IMR-90 (cell line): ENCODE results near the gene PPP1R12B. TPM values are rescaled to one million over a fixed set of nuclear protein-coding genes. Genes with fewer than 3 reads are reported as not detected.
"Not testable (repeated sequence)": the region's sequence is repeated elsewhere in the genome, so short reads cannot be mapped to it uniquely, and the experiment has no call there.

Experiments
- ATAC-seq: fragments of 200-7000 bp; cut with Tn5 transposase; 2 replicates; pipeline ENCODE4 v1.9.1; 2020; ENCODE audit warnings: low read depth, mild to moderate bottlenecking, moderate library complexity
- BruUV-seq: library from RNA; stranded (reverse); fragments of 400-500 nt; replicated peaks from 2 replicates; lab custom pipeline; 2021; lab: Mats Ljungman, UMichigan
- CTCF ChIA-PET: fragments of 300-600 bp; formaldehyde crosslinking; extraction: SDS; loops from one replicate; lab custom pipeline; 2021; ENCODE audit warnings: antibody characterized with exemption; lab: Yijun Ruan, JAX
- POLR2A ChIA-PET: fragments of 300-600 bp; sonication (Branson Sonifier 250); formaldehyde crosslinking; loops from one replicate; lab custom pipeline; 2022; ENCODE audit warnings: antibody characterized with exemption; ENCODE audit not compliant: unreplicated experiment; lab: Charles Lee
- DNase-seq: peaks from one replicate; pipeline ENCODE4 v3.0.0; 2013
- H2AFZ ChIP-seq: replicated peaks from 2 replicates; pipeline ENCODE3; 2013; ENCODE audit warnings: low read length, mild to moderate bottlenecking; ENCODE audit not compliant: poor library complexity
- H2AK5ac ChIP-seq: 2 replicates; pipeline ENCODE4 v1.6.1; 2013; ENCODE audit warnings: low read depth, low read length, inconsistent platforms
- H2AK9ac ChIP-seq: replicated peaks from 2 replicates; pipeline ENCODE3; 2013; ENCODE audit warnings: mild to moderate bottlenecking, low read depth, low read length, moderate library complexity; ENCODE audit not compliant: poor library complexity
- H2BK120ac ChIP-seq: 2 replicates; pipeline ENCODE4 v1.6.1; 2013; ENCODE audit warnings: low read depth, low read length, inconsistent platforms
- H2BK15ac ChIP-seq: 3 replicates; pipeline ENCODE4 v1.6.1; 2013; ENCODE audit warnings: low read depth, low read length, inconsistent platforms
- H2BK20ac ChIP-seq: 2 replicates; pipeline ENCODE4 v1.6.1; 2013; ENCODE audit warnings: low read depth, mild to moderate bottlenecking, inconsistent platforms, low read length, moderate library complexity
- H2BK5ac ChIP-seq: 2 replicates; pipeline ENCODE4 v1.6.1; 2013; ENCODE audit warnings: mild to moderate bottlenecking, low read depth, low read length, inconsistent platforms; ENCODE audit not compliant: poor library complexity, severe bottlenecking
- H3K14ac ChIP-seq: replicated peaks from 2 replicates; pipeline ENCODE4 v1.6.1; 2013; ENCODE audit warnings: low read depth, low read length, inconsistent platforms
- H3K18ac ChIP-seq: 2 replicates; pipeline ENCODE4 v1.6.1; 2013; ENCODE audit warnings: low read depth, low read length, control low read depth
- H3K23ac ChIP-seq: 2 replicates; pipeline ENCODE4 v1.6.1; 2013; ENCODE audit warnings: low read depth, low read length, inconsistent platforms
- H3K27ac ChIP-seq: 2 replicates; pipeline ENCODE4 v1.5.1; 2013; ENCODE audit warnings: mild to moderate bottlenecking, control low read depth, low read length; ENCODE audit not compliant: insufficient read depth
- H3K27me3 ChIP-seq: 2 replicates; pipeline ENCODE4 v1.6.1; 2013; ENCODE audit warnings: low read length; ENCODE audit not compliant: control insufficient read depth, insufficient read depth
- H3K36me3 ChIP-seq: 2 replicates; pipeline ENCODE4 v1.6.1; 2013; ENCODE audit warnings: low read length, mixed read lengths; ENCODE audit not compliant: control insufficient read depth, insufficient read depth
- H3K4ac ChIP-seq: 2 replicates; pipeline ENCODE4 v1.6.1; 2013; ENCODE audit warnings: low read depth, low read length, inconsistent platforms
- H3K4me1 ChIP-seq: 2 replicates; pipeline ENCODE4 v1.6.1; 2013; ENCODE audit warnings: low read length, mixed read lengths; ENCODE audit not compliant: control insufficient read depth, insufficient read depth
- H3K4me2 ChIP-seq: 2 replicates; pipeline ENCODE4 v1.6.1; 2013; ENCODE audit warnings: low read depth, mild to moderate bottlenecking, control low read depth, low read length, moderate library complexity
- H3K4me3 ChIP-seq: 2 replicates; pipeline ENCODE4 v1.5.1; 2013; ENCODE audit warnings: low read depth, mild to moderate bottlenecking, control low read depth, low read length, moderate library complexity; ENCODE audit not compliant: insufficient read depth
- H3K56ac ChIP-seq: 2 replicates; pipeline ENCODE4 v1.6.1; 2013; ENCODE audit warnings: low read length, inconsistent platforms; ENCODE audit not compliant: insufficient read depth; ENCODE audit errors: extremely low read depth
- H3K79me1 ChIP-seq, 2 experiments: 2 replicates each; pipeline ENCODE4 v1.6.1; 2013; ENCODE audit warnings: low read length in 2 of 2, inconsistent platforms in 1 of 2, low read depth in 1 of 2
- H3K9ac ChIP-seq: 2 replicates; pipeline ENCODE4 v1.6.1; 2013; ENCODE audit warnings: low read depth, low read length, control low read depth
- H3K9me1 ChIP-seq: 2 replicates; pipeline ENCODE4 v1.6.1; 2013; ENCODE audit warnings: low read length, inconsistent platforms; ENCODE audit not compliant: insufficient read depth
- H3K9me3 ChIP-seq: 2 replicates; pipeline ENCODE4 v1.6.1; 2013; ENCODE audit warnings: low read length; ENCODE audit not compliant: control insufficient read depth, insufficient read depth
- H4K20me1 ChIP-seq: 2 replicates; pipeline ENCODE4 v1.6.1; 2013; ENCODE audit warnings: low read length, inconsistent platforms; ENCODE audit not compliant: insufficient read depth
- H4K5ac ChIP-seq: 2 replicates; pipeline ENCODE4 v1.6.1; 2013; ENCODE audit warnings: mild to moderate bottlenecking, low read depth, low read length, control low read depth
- H4K8ac ChIP-seq, 2 experiments: 2 replicates each; pipeline ENCODE4 v1.6.1; 2013; ENCODE audit warnings: low read depth in 2 of 2, low read length in 2 of 2, control low read depth in 1 of 2, inconsistent platforms in 1 of 2
- H4K91ac ChIP-seq: 2 replicates; pipeline ENCODE4 v1.6.1; 2013; ENCODE audit warnings: low read depth, low read length, inconsistent platforms; ENCODE audit not compliant: insufficient read depth
- WGBS, 2 experiments: methylation state at CpG; one replicate each; pipeline versions ENCODE4 v1.1.5 to v1.1.7; 2013; ENCODE audit warnings: missing lambda C conversion rate in 2 of 2; ENCODE audit not compliant: insufficient read length in 1 of 2; ENCODE audit errors: extremely low coverage in 2 of 2; 5-methylcytosine and 5-hydroxymethylcytosine counted together
- dilution Hi-C: fragments of 300-500 bp; cut with HindIII; formaldehyde crosslinking; loops from one replicate; pipeline ENCODE4 v1.14.3; 2018; ENCODE audit warnings: low sequenced_read_pairs; ENCODE audit not compliant: unreplicated experiment
- in situ Hi-C: fragments of 300-500 bp; cut with MboI; formaldehyde crosslinking; loops from 3 replicates; pipeline ENCODE4 v1.14.3; 2019; ENCODE audit warnings: low sequenced_read_pairs, inconsistent platforms, mixed read lengths
- intact Hi-C: fragments of 100-400 bp; cut with micrococcal nuclease; formaldehyde crosslinking; loops from 2 replicates; pipeline ENCODE4 v1.10.0; 2022
- polyA plus RNA-seq, 3 experiments: library from polyadenylated mRNA; depleted of rRNA; stranded (reverse); fragments of >200 nt; gene quantifications; 2 replicates each; pipeline ENCODE4 v1.2.3, GENCODE V29; 2012; ENCODE audit warnings: low replicate concordance in 1 of 3
- total RNA-seq: library from RNA; depleted of rRNA; stranded (reverse); fragments of >200 nt; gene quantifications from 2 replicates; pipeline ENCODE4 v1.2.3, GENCODE V29; 2012

The PPP1R12B gene
- total and polyA plus RNA-seq, 2 of the 4 experiments (the other 2 are of a cell fraction) = 8.5 to 12.0 TPM

DNA sequence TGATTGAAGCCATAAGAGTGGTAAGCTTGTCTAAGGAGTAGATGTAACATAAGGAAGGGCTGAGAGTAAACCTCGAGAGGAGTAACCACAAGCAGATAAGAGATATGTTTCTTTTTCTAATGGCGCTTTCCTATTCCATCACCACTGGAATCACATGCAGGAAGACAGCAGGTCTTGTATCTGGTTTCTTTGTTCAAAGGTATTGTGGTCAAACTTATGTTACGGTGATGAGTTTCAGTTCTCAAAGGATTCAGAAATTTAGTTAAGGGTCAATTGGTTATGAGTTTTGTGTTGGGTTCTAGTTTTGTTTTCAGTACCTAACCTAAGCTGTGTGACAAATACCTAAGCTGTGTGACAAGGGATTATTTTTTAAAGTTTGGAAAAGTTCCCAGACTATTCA lies 198.3 kb downstream of the PPP1R12B start:
- H3K27me3 ChIP-seq, H3K9ac ChIP-seq, H4K20me1 ChIP-seq, H2BK120ac ChIP-seq, H3K27ac ChIP-seq, H3K4me3 ChIP-seq, H4K91ac ChIP-seq, ATAC-seq, H3K4me2 ChIP-seq, H3K4ac ChIP-seq, H3K4me1 ChIP-seq, H3K36me3 ChIP-seq, H3K56ac ChIP-seq, H3K23ac ChIP-seq, H3K9me1 ChIP-seq, H2AFZ ChIP-seq, dilution Hi-C loops, DNase-seq, in situ Hi-C loops, POLR2A ChIA-PET, H3K79me1 ChIP-seq, BruUV-seq, CTCF ChIA-PET, H2BK5ac ChIP-seq, H4K8ac ChIP-seq, H2BK20ac ChIP-seq, H2AK5ac ChIP-seq, H2BK15ac ChIP-seq, H3K9me3 ChIP-seq, H3K18ac ChIP-seq, H3K14ac ChIP-seq, intact Hi-C loops, H4K5ac ChIP-seq, H2AK9ac ChIP-seq: not testable (repeated sequence)
- no CpG with 5 or more reads among the region's 3 CpGs for WGBS, 2 experiments
